GM19328 (cell line): ENCODE data around the gene RBM19.

Experiments
- ATAC-seq: cut with Tn5 transposase; IDR thresholded peaks from one replicate; pipeline ENCODE4 v1.9.1; 2021; ENCODE audit warnings: mild to moderate bottlenecking, moderate library complexity; ENCODE audit not compliant: unreplicated experiment

Gene RBM19

DNA sequence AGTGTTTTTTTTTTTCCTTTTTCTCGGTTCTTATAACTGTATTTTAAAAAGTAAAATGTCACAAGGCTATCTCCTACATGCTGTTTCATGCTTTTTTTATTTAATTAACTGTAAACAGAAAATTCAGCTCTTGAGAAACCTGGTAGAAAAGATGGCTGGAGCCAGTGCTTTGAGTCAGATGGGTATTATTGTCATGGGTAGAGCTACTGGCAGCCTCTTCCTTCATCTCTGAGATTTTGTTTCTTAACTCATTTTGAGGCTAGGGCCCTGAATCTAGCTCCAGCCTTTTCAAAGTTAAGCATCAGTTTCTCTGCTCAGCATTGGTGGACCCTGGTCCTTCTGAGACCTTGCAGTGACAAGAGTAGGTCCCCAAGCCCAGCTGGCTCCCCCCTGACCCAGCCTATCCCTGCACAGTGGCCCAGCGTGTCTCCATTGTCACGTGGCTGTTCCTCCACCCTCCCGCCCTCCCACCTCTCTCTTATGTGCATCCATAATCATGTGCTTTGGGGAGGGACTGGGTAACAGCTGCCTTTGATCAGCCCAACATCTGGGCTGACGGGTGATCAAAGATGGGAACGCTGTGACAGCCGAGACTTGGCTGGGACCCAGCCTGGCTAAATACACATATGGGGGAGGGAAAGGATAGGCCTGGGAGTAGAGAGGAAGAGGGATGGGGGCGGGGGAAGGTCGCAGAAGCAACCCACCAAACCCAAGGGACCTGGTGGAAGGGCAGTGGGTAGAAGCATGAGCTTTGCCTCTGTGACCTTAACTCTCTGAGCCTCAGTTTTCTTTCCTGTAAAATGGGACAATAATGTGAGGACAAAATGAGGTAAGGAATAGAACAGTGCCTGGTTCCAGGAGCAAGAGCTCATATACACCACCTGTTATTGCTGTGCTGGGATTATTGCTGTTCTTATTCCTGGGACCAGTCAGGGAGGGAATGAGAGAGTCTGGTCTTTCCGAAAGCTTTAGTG is 24.4 kb upstream of the RBM19 start:
- ATAC-seq: no peak

DNA sequence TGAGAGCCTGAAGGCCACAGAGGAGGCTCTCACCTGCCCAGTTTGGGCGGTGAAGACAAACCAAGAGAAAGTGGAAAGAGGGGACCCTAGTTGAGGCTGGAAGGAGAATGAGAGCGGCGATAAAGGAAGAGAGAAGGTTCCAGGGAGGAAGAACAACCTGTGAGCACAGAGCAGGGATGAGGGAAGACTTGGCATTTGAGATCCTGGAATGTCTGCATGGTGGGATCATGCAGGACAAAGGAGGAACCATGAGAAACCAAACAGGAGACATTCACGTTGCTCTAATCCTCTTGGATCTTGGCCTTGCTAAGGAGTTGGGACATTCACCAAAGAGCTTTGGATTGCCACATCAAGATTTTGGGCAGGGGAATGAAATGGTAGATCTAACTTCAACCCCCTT is 22.9 kb upstream of the RBM19 start:
- no peak for ATAC-seq

DNA sequence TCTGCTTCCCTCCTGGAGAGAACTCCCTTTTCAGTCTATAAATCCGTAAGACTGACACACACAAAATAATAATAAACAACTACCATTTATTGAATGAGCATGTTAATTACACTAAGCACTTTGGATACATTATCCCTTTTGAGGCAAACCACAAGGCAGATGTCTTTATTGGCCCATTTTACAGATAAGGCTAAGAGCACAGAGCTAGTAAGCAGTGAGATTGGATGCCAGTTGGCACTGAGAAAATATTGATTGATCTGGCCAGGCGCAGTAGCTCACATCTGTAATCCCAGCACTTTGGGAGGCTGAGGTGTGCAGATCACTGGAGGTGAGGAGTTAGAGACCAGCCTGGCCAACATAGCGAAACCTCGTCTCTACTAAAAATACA is 21.9 kb upstream of the RBM19 start:
- ATAC-seq: no peak

DNA sequence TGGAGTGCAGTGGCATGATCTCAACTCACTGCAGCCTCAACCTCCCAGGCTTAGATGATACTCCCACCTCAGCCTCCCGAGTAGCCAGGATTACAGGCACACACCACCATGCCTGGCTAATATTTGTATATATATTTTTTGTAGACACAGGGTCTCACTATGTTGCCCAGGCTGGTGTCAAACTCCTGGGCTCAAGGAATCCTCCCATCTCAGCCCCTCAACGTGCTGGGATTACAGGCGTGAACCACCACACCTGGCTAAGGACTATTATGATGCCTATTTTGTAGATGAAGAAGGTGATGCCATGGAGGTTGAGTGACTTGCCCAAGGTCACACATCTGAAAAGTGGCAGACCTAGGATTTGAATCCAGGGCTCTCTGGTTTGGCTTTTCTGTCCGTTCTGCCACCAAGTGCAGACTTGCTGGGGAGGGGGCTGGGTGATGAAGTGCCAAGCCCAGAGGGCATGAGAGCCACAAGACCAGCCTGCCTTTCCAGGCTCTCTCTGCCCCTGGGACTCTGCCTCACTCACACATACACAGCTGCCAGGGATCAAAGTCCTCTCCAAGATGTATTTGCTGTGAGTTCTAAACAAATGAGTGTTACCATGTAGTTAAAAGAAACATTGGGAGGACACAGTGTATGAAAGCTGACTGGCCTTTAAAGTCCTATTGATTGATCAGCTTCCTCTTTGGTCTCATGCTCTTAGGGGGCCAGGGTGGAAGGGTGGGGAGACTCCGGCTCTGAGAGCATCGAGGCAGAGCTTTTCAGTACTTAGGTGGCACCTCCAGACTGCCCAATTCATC is 21.3 kb upstream of the RBM19 start:
- no peak for ATAC-seq

DNA sequence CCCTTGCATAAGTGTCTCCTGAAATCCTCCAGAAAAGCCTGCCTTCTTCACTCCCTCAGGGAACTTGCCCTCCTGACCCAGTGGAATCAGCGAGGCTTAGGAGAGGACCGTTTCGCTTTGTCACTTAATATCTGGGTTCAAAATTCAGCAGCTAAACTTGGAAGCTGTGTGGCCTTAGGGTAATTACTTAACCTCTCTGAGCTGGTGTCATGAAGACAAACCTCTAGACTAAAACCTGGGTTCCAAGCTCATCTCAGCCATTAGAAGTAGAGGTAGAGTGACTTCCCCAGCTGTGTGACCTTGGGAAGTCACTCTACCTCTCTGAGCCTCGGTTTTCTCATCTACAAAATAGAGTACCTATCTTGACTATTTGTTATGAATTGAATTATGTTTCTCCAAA is 18.3 kb upstream of the RBM19 start:
- ATAC-seq: no peak

DNA sequence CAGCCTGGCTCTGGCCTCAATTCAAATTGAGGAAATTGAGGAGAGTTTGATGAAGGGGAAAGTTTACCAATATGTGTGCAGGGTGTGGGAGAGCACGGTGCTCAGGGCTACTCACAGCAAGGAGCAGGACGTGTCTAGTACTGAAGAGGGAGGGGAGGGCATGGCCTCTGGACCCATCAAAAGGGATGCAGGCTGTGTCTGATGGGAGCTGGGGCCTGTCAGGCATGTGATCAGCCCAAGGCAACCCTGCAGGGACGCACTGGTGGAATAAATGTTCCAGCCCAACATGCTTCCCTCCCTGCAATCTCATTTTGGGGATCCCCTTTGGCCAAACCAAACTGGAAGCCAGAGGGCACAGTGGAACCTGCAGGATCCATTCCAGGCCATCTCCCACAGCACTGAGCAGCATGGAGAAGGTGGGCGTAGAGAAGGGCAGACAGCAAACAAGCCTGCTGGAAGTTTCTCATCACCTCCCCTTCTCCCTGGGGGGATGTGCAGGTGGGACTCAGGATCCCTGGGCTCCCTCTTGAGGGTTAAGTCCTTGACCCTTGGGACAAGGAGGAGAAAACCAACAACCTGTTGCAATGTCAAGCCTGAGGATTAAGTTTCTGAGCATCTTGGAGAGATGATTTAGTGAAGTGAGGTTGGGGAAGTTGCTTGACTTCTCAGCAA is 17.8 kb upstream of the RBM19 start:
- no peak for ATAC-seq

DNA sequence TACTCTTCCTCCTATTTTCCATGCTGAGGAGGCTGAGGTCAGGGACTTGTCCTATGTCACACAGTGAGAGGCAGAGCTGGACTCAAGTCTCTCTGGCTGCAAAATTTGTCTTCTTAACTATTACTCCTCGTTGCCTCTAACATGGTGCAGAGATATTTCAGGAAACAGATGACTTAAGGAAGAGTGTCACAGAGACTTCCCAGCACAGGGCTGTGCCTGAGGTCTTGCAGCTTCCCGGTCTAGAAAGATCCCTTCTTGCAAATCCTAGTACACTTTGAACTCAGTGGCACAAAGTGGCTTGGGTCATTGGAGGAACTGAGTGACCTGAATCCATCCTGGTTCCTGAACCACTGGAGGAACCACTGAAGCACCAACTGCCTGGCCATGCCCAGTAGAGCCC is 17.1 kb upstream of the RBM19 start:
- ATAC-seq: no peak

DNA sequence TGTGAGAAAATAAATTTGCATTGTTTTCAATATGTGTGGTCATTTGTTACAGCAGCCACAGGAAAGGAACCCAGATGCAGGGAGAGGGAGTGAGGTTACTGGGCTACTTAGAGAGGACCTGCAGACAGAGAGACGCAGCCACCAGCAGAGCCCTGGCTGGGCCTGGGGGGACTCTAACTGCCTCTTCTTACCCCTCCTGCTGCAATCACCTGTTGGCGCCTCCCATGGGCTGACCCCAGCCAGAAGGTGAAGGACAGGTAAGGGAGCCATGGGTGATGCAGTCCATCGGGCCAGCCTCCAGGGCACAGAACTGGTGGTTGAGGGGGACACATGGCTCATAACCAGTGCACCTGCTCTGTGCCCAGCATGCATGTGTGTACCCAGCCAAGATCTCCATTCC is 15.8 kb upstream of the RBM19 start:
- ATAC-seq: no peak

DNA sequence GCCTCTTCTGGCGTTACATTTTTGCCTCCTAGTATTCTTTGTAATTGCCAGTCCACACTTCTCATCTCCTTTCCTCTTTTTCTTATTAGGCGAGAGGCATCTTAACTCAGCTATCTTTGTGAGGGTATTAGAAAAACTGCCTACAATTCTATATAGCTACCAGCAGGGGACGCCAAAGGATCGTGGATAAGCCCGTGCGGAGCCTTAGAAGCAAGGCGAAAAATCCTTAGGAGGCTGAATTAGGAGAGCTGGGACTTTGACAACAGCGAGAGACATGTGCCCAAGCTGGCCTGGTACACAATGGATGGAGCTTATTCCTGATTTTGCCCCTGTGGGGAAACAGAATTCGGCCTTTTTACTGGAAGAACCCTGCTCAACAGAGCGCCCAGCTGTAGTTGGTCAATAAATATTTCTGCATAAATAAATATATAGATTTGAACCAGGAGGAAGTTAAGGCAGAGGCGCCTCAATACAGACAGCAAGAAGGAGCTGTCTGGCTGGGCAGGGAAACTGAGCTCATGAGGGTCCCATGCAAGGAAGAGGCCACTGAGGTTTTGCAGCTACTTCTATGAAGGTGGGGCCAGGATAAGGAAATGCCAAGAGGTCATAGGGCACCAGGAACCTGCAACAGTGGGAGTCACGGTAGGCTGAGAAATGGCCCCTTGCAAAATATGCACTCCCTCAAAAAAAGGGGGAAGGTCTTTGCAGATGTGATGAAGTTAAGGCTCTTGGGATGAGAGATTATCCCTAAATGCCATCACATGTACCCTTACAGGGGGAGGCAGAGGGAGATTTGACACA is 14.6 kb upstream of the RBM19 start:
- ATAC-seq: no peak

DNA sequence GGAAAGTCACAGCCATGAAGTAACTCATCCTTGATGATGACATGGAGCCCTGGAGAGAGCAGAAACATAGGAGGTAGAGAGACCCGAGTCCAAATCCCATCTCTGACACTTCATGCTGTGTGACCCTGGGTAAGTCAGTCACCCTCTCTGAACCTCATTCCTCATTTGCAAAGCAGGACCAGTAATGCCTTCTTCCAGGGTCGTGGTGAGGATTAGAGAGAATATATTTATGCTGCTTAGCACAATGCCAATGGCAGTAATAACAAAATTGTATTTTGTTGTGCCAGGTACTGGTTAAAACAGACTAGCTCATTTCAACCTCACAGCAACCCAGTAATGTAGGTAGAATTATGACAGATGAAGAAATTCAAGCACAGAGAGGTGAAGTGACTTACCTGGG is 13.9 kb upstream of the RBM19 start:
- no peak for ATAC-seq

DNA sequence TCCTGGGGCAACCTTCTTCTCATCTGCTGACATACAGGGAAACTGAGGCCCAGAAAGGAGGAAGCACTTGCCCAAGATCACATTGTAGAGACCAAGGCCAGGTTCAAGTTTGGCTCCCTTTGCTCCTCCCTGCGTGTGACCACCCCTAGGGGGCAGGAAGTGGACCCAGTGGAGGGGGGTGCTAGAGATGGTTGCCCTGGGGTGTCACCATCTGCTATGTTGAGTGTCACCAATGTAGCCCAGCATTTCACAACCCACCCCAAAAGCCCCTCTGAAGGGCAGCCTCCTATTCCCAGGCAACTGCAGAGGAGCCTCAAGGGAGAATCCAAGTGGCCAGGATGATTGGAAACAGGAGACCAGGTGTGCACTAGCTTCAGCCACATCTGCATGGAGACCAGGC is 12.0 kb upstream of the RBM19 start:
- no peak for ATAC-seq

DNA sequence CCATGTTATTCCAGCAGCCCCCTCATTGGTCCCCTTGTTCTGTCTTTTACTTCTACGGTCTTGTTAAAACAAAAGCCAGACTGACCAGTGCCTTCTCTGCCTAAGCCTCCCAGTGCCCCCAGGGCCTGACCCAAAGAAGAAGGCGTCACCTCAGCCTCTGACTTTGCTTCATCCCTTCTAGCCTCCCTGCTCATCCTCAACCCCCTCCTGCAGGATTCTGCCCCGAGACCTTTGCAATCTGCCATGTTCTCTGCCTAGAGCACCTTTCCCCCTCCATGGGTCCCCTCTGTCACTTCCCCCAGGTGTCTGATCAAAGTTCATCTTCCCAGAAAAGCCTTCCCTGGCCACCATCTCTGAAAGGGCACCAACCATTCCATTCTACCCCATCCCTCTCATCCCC is 7.9 kb upstream of the RBM19 start:
- ATAC-seq: no peak

DNA sequence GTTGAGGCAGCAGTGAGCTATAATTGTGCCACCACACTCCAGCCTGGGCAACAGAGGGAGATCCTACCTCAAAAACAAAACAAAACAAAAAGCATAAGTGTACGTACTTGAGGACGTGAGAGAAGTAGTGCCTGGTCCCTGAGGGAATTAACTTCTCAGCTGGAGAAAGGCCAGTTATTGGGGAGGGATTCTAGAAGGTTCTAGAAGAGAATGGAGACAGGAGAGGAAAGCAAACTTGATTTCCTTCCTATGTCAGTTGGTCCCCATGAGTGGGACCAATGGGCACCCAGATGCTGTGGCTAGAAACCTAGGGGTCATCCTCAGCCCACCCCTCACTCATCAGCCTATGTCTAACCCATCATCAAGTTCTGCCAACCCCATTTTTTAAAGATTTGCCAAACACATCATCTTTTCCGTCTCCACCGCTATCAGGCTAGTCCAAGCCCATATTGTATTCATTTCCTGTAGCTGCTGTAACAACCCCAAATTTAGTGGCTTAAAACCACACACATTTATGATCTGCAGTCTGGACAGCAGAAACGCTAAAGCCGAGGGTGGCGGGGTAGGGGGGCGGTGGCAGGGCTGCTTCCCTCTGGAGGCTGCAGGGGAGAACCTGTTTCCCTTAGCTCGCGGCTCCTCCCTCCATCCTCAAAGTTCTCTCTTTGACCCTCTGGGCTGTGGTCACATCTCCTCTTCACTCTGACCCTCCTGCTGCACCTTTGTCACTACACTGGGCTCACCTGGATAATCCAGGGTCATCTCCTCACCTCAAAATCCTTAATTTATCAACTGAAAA is 7.2 kb upstream of the RBM19 start:
- no peak for ATAC-seq

DNA sequence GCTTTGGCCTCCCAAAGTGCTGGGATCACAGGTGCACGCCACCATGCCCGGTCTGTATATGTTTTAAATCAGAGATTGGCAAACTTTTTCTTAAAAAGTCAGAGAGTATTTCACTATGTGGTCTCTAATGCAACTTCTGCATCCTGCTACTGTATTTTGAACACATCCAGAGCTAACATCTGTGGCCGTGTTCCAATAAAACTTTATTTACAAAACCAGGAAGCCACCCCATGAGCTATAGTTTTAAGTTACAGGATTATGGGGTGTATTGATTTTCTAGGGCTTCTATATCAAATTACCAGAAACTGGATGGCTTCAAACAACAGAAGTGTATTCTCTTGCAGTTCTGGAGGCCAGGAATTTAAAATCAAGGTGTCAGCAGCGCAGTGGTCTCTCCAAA is 5.3 kb upstream of the RBM19 start:
- no peak for ATAC-seq

DNA sequence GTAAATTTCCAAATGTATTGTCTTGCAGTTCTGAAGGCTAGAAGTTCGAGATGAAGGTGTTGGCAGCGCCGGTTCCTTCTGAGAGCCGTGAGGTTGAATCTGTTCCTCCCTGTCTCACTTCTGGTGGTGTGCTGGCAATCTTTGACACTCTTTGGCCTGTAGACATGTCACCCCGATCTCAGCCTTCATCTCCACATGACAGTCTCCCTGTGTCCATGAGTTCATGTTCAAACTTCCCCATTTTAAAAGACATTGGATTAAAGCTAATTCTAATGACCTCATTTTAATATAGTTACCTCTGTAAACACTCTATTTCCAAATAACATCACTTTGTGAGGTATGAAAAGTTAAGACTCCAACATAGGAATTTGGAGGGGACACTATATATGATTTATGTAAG is 4.1 kb upstream of the RBM19 start:
- ATAC-seq: no peak

DNA sequence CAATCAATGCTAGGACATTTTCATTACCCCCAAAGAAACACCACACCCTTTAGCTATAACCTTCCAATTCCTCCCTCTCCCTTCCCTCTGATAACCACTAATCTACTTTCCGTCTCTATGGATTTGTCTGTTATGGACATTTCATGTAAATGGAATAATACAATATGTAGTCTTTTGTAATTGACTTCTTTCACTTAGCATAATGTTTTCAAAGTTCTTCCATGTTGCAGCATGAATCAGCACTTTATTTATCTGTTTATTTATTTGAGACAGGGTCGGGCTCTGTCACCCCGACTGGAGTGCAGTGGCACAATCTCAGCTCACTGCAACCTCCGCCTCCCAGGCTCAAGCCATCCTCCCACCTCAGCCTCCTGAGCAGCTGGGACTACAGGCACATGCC is 1.2 kb upstream of the RBM19 start:
- no peak for ATAC-seq

DNA sequence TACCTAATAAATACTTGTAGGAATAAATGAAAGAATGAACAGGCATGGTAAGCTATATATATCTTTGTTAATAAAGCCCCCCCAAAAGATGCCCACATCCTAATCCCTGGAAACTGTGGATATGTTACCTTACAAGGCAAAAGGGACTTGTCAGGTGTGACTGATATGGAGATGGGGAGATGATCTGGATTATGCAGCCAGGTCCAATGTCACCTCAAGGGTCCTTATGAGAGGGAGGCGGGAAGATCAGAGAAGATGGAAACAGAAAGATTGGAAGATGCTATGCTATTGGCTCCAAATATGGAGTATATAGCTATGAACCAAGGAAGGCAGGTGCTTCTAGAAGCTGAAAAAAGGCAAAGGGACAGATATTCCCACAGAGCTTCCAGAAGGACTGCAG is 3.4 kb downstream of the RBM19 start:
- ATAC-seq: no peak

DNA sequence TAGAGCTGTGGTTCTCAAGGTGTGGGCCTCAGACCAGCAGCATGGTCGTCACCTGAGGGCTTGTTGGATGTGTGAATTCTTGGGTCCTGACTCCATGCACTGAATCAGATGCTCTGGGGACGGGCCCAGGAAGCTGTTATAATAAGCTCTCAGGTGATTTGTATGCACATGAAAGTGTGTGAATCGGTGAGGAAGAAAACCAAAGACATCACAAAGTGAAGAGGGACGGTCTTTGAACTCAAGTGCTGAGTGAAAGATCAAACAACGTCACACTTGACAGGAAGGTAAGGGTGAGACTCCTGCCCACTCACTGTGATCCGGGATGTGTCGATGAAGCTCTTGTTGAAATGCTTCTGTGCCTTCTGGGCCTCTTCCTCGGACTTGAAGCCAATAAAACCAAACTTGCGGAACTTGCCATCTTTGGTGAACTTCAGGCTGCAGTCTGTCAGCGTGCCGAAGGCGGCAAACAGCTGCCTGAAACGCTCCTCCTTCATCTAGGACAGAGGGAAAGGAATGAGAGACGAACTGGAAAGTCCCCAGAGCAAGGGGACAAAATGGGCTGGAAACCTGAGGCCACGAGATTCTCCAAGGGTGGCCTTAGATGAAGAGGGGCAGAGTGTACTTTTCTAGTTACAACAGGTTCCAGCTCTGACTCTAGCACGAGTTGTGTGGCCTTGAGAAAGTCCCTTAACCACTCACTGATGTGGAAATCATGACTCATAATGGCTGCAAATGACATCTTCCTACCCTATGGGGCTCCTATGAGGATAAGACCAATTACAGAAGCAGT is 4.0 kb downstream of the RBM19 start:
- ATAC-seq: no peak

DNA sequence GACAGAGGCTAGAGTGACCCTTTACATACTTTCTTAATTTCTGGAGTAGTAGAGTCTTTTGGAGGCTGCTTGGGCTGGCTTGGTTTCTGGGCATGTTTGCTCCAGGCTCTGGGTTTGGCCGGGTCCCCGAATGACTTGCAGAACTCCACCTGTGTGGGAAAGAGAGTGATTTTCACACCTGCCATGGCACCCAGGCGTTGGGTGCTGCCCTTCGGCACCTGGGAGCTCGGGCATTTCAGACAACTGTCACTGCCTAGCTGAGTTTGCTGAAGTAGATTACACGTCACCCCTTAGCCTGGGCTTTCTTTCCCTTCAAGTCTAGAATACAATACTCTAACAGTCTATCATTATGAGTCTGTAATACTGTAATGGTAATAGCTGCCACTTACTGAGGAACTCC is 6.1 kb downstream of the RBM19 start:
- ATAC-seq: no peak
